Panc1 (cell line): ENCODE data around the gene RASGRF2. TPM values are rescaled to one million over a fixed set of nuclear protein-coding genes. Genes with fewer than 3 reads are reported as not detected.
A peak's percentile ranks its signal among the peaks of the same experiment; 100 is the strongest.

ENCODE experiments used
- ATAC-seq: fragments of 200-7000 bp; cut with Tn5 transposase; 2 replicates; pipeline ENCODE4 v1.9.1; 2020; ENCODE audit warnings: mild to moderate bottlenecking, moderate library complexity
- BruUV-seq: library from RNA; stranded (reverse); fragments of 400-500 nt; replicated peaks from 2 replicates; lab custom pipeline; 2021; lab: Mats Ljungman, UMichigan
- CTCF ChIA-PET: fragments of 300-600 bp; sonication (Branson Sonifier 250); formaldehyde crosslinking; loops from one replicate; lab custom pipeline; 2022; ENCODE audit warnings: antibody characterized with exemption; lab: Charles Lee
- POLR2A ChIA-PET: fragments of 300-600 bp; sonication (Branson Sonifier 250); formaldehyde crosslinking; loops from one replicate; lab custom pipeline; 2022; ENCODE audit warnings: antibody characterized with exemption; lab: Charles Lee
- DNase-seq: peaks from one replicate; pipeline ENCODE4 v3.0.0-alpha.2; 2010; ENCODE audit warnings: low read depth, low spot score
- H3K27ac ChIP-seq: 2 replicates; pipeline ENCODE4 v1.5.1; 2011; ENCODE audit warnings: mild to moderate bottlenecking, low read length, inconsistent platforms
- H3K27me3 ChIP-seq: fragments of 200-500 bp; sonication (Bioruptor generic); 2 replicates; pipeline ENCODE4 v1.6.0; 2014; ENCODE audit warnings: low read length, inconsistent platforms; ENCODE audit not compliant: control insufficient read depth, insufficient read depth
- H3K36me3 ChIP-seq: fragments of 200-500 bp; sonication (Bioruptor generic); 2 replicates; pipeline ENCODE4 v1.5.1; 2014; ENCODE audit warnings: inconsistent platforms, mild to moderate bottlenecking, low read length, moderate library complexity; ENCODE audit not compliant: control insufficient read depth, insufficient read depth
- H3K4me1 ChIP-seq: 2 replicates; pipeline ENCODE4 v1.5.1; 2011; ENCODE audit warnings: inconsistent platforms, mild to moderate bottlenecking, low read length, moderate library complexity; ENCODE audit not compliant: control insufficient read depth, insufficient read depth
- H3K4me3 ChIP-seq, 2 experiments: 2 replicates each; pipeline ENCODE4 v1.5.1; 2011 to 2012; ENCODE audit warnings: low read depth in 2 of 2, low read length in 2 of 2, mild to moderate bottlenecking in 2 of 2, inconsistent platforms in 1 of 2, moderate library complexity in 1 of 2
- H3K9me3 ChIP-seq: fragments of 200-500 bp; sonication (Bioruptor generic); 2 replicates; pipeline ENCODE4 v1.5.1; 2014; ENCODE audit warnings: low read depth, mild to moderate bottlenecking, inconsistent platforms, low read length, moderate library complexity; ENCODE audit not compliant: control insufficient read depth, insufficient read depth
- POLR2AphosphoS5 ChIP-seq: IDR thresholded peaks from 2 replicates; pipeline ENCODE4 v1.6.1; 2012; ENCODE audit warnings: mild to moderate bottlenecking, low read depth, low read length, moderate library complexity
- SIN3A ChIP-seq: IDR thresholded peaks from 2 replicates; pipeline ENCODE4 v1.6.1; 2012; ENCODE audit warnings: low read depth, mild to moderate bottlenecking, low read length, moderate library complexity, borderline replicate concordance; ENCODE audit not compliant: insufficient read depth
- TCF7L2 ChIP-seq: IDR thresholded peaks from 2 replicates; pipeline ENCODE4 v1.6.1; 2011; ENCODE audit warnings: mild to moderate bottlenecking, low read depth, low read length, inconsistent platforms
- in situ Hi-C: cut with HindIII; loops from 2 replicates; pipeline ENCODE4 v1.10.0; 2016; ENCODE audit warnings: low sequenced_read_pairs, low pct_unique_long_range_greater_than_20kb
- intact Hi-C: fragments of 100-400 bp; cut with micrococcal nuclease; formaldehyde crosslinking; loops from one replicate; pipeline ENCODE4 v1.10.0; 2022; ENCODE audit not compliant: unreplicated experiment
- total RNA-seq: library from RNA; stranded (reverse); gene quantifications from one replicate; pipeline ENCODE4 v1.2.1, GENCODE V29; 2021; ENCODE audit not compliant: unreplicated experiment
- TF ChIP-seq, protein P1 (sequence below), 2 experiments: IDR thresholded peaks; 2 replicates each; pipeline ENCODE4 v1.6.1; 2011 to 2012; ENCODE audit warnings: low read depth in 2 of 2, control low read depth in 1 of 2, low read length in 1 of 2, mild to moderate bottlenecking in 1 of 2, moderate library complexity in 1 of 2; ENCODE audit not compliant: insufficient read depth in 1 of 2
- TF ChIP-seq, protein P2 (sequence below): fragments of 450-650 bp; IDR thresholded peaks from 2 replicates; pipeline ENCODE4 v1.5.1; 2017; ENCODE audit warnings: mild to moderate bottlenecking

Gene RASGRF2
- total RNA-seq, 1 experiment from 2014 or later = 4.7 TPM

DNA sequence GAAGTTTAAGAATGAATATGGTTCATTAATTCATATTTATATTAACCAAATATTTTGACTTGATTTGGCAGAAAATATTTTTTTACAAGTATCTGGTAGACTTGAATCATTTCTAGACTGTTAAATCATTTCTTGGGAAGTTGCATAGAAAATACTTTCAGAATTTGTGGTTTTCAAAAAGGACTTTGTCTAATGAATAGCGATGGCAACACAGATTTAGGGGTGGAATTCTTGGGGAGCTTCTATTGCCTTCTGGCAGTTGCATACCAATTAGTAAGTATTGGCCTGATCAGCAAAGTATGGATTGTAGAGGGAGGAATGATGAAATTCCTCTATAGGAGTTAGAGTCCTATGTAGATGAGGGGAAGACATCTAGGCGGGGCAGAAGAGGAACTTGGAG is 204.3 kb downstream of the RASGRF2 start:
- TF ChIP-seq TCF7L2 (no peak), SIN3A (no peak), POLR2AphosphoS5 (no peak)
- TF ChIP-seq, protein P1, sequence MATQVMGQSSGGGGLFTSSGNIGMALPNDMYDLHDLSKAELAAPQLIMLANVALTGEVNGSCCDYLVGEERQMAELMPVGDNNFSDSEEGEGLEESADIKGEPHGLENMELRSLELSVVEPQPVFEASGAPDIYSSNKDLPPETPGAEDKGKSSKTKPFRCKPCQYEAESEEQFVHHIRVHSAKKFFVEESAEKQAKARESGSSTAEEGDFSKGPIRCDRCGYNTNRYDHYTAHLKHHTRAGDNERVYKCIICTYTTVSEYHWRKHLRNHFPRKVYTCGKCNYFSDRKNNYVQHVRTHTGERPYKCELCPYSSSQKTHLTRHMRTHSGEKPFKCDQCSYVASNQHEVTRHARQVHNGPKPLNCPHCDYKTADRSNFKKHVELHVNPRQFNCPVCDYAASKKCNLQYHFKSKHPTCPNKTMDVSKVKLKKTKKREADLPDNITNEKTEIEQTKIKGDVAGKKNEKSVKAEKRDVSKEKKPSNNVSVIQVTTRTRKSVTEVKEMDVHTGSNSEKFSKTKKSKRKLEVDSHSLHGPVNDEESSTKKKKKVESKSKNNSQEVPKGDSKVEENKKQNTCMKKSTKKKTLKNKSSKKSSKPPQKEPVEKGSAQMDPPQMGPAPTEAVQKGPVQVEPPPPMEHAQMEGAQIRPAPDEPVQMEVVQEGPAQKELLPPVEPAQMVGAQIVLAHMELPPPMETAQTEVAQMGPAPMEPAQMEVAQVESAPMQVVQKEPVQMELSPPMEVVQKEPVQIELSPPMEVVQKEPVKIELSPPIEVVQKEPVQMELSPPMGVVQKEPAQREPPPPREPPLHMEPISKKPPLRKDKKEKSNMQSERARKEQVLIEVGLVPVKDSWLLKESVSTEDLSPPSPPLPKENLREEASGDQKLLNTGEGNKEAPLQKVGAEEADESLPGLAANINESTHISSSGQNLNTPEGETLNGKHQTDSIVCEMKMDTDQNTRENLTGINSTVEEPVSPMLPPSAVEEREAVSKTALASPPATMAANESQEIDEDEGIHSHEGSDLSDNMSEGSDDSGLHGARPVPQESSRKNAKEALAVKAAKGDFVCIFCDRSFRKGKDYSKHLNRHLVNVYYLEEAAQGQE (IDR thresholded peaks at IDR 0.05; ENCODE audit: insufficient read depth in 1 of 2, low read depth in 2 of 2, low read length in 1 of 2) = no peak
- TF ChIP-seq, protein P2, sequence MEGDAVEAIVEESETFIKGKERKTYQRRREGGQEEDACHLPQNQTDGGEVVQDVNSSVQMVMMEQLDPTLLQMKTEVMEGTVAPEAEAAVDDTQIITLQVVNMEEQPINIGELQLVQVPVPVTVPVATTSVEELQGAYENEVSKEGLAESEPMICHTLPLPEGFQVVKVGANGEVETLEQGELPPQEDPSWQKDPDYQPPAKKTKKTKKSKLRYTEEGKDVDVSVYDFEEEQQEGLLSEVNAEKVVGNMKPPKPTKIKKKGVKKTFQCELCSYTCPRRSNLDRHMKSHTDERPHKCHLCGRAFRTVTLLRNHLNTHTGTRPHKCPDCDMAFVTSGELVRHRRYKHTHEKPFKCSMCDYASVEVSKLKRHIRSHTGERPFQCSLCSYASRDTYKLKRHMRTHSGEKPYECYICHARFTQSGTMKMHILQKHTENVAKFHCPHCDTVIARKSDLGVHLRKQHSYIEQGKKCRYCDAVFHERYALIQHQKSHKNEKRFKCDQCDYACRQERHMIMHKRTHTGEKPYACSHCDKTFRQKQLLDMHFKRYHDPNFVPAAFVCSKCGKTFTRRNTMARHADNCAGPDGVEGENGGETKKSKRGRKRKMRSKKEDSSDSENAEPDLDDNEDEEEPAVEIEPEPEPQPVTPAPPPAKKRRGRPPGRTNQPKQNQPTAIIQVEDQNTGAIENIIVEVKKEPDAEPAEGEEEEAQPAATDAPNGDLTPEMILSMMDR = no peak
- H3K27me3 ChIP-seq = no peaks in the 10 kb centered on the region
- ChIA-PET CTCF (no interaction called here), POLR2A (no interaction called here)
- H3K4me1 ChIP-seq = no peaks in the 10 kb centered on the region
- DNase-seq (no peak), ATAC-seq (no peak)
- in situ Hi-C loops = no loop called here
- intact Hi-C loops = loop anchor here (10.0 kb wide), 1 partner anchor 480 kb away; no protein-coding TSS in a partner anchor
- no peaks in the 10 kb centered on the region for H3K36me3 ChIP-seq
- H3K9me3 ChIP-seq = no peaks in the 10 kb centered on the region
- no peak overlapping the region for H3K4me3 ChIP-seq
- H3K27ac ChIP-seq = no peak overlapping the region
- BruUV-seq = no TSS peak

DNA sequence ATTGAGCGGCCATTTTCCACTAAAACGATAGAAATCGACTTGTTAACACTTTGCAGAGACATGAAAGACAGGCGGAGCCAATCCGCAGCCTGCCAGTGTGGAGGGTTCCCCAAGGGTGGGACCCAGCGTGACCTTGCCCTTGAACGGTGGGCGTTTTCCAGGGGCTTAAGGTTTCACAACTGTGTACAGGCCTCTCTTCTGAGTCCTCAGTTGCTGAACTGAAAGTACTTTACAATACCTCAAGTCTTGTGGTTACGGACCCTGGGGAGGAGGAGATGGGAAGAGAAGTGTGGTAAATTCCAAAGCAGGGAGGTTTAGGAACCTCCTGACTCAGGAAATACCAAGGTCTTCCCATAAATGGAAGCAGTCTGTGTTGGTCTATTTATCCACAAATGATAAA is 204.8 kb downstream of the RASGRF2 start:
- no peak overlapping the region for H3K27ac ChIP-seq
- POLR2A ChIA-PET = interaction anchor here (0.5 kb wide), 1 partner anchor 1543 kb away, joined by 5 read pairs; no protein-coding TSS in a partner anchor
- in situ Hi-C loops (no loop called here), intact Hi-C loops (loop anchor here (10.0 kb wide), 1 partner anchor 480 kb away; no protein-coding TSS in a partner anchor)
- H3K27me3 ChIP-seq = no peaks in the 10 kb centered on the region
- BruUV-seq = no TSS peak
- no peak overlapping the region for H3K4me3 ChIP-seq
- H3K9me3 ChIP-seq = no peaks in the 10 kb centered on the region
- no peaks in the 10 kb centered on the region for H3K36me3 ChIP-seq
- ATAC-seq = peak; percentile 11; the same call in 1 of the 2 replicates
- H3K4me1 ChIP-seq = no peaks in the 10 kb centered on the region
- CTCF ChIA-PET = interaction anchor here (0.5 kb wide), 1 partner anchor 197 kb away, joined by 5 read pairs; no protein-coding TSS in a partner anchor
- no peak for DNase-seq
- TF ChIP-seq TCF7L2 = no peak
- TF ChIP-seq POLR2AphosphoS5 = no peak
- TF ChIP-seq, protein P1 (IDR thresholded peaks at IDR 0.05; ENCODE audit: insufficient read depth in 1 of 2, low read depth in 2 of 2, low read length in 1 of 2) = no peak
- TF ChIP-seq, protein P2 = no peak
- no peak for TF ChIP-seq SIN3A
